HG03025 (cell line): ENCODE data around the gene FCHSD2.
"Not testable (repeated sequence)": the region's sequence is repeated elsewhere in the genome, so short reads cannot be mapped to it uniquely, and the experiment has no call there.

Experiments
- ATAC-seq: cut with Tn5 transposase; IDR thresholded peaks from one replicate; pipeline ENCODE4 v1.9.1; 2021; ENCODE audit warnings: mild to moderate bottlenecking, moderate library complexity; ENCODE audit not compliant: unreplicated experiment, low FRiP score

Gene FCHSD2

GRCh38 chr11:72900013-72900412, 242.1 kb downstream of the FCHSD2 start:
- no peak for ATAC-seq

GRCh38 chr11:72899238-72899637, 242.9 kb downstream of the FCHSD2 start:
- ATAC-seq = no peak

GRCh38 chr11:72897506-72897905, 244.6 kb downstream of the FCHSD2 start:
- no peak for ATAC-seq

- ATAC-seq = no peak
Measured at GRCh38 chr11:72896431-72896830, 245.7 kb downstream of the FCHSD2 start.

- ATAC-seq = no peak
Measured at GRCh38 chr11:72890881-72891280, 251.2 kb downstream of the FCHSD2 start.

- ATAC-seq = no peak
Measured at GRCh38 chr11:72886619-72887018, 255.5 kb downstream of the FCHSD2 start.

- ATAC-seq = no peak
Measured at GRCh38 chr11:72885749-72886609, 256.1 kb downstream of the FCHSD2 start.

GRCh38 chr11:72876147-72876546, 266.0 kb downstream of the FCHSD2 start:
- no peak for ATAC-seq

GRCh38 chr11:72875736-72876135, 266.4 kb downstream of the FCHSD2 start:
- no peak for ATAC-seq

GRCh38 chr11:72872012-72872411, 270.1 kb downstream of the FCHSD2 start:
- no peak for ATAC-seq

GRCh38 chr11:72871119-72871518, 271.0 kb downstream of the FCHSD2 start:
- no peak for ATAC-seq

- no peak for ATAC-seq
Measured at GRCh38 chr11:72869831-72870230, 272.3 kb downstream of the FCHSD2 start.

- ATAC-seq = no peak
Measured at GRCh38 chr11:72867970-72868369, 274.1 kb downstream of the FCHSD2 start.

GRCh38 chr11:72864702-72865655, 277.1 kb downstream of the FCHSD2 start:
- ATAC-seq = no peak

- no peak for ATAC-seq
Measured at GRCh38 chr11:72863916-72864315, 278.2 kb downstream of the FCHSD2 start.

- no peak for ATAC-seq
Measured at GRCh38 chr11:72863091-72863490, 279.0 kb downstream of the FCHSD2 start.

GRCh38 chr11:72860592-72860991, 281.5 kb downstream of the FCHSD2 start:
- ATAC-seq = no peak

GRCh38 chr11:72860010-72860409, 282.1 kb downstream of the FCHSD2 start:
- ATAC-seq = no peak

- no peak for ATAC-seq
Measured at GRCh38 chr11:72859126-72859525, 283.0 kb downstream of the FCHSD2 start.

GRCh38 chr11:72858267-72858666, 283.9 kb downstream of the FCHSD2 start:
- not testable (repeated sequence) for ATAC-seq
